Effector memory CD4-positive, alpha-beta T cell (primary cell): Measurements from ENCODE around the gene STOX1.
"Not testable (repeated sequence)": the region's sequence is repeated elsewhere in the genome, so short reads cannot be mapped to it uniquely, and the experiment has no call there.

Experiments used
- DNase-seq, 3 donors: peaks; one replicate each; pipeline ENCODE4 v3.0.0-alpha.2; 2020
- H3K27ac ChIP-seq: 2 replicates; pipeline ENCODE4 v1.7.0; 2013; ENCODE audit warnings: mild to moderate bottlenecking, low read length, moderate library complexity; ENCODE audit not compliant: insufficient read depth, poor library complexity, severe bottlenecking
- H3K27me3 ChIP-seq: replicated peaks from 2 replicates; pipeline ENCODE4 v1.7.0; 2013; ENCODE audit warnings: mild to moderate bottlenecking, low read length; ENCODE audit not compliant: insufficient read depth, control insufficient read depth, poor library complexity, severe bottlenecking
- H3K36me3 ChIP-seq: 2 replicates; pipeline ENCODE4 v1.7.0; 2013; ENCODE audit warnings: mild to moderate bottlenecking, low read length, moderate library complexity; ENCODE audit not compliant: control insufficient read depth, insufficient read depth
- H3K4me1 ChIP-seq: 2 replicates; pipeline ENCODE4 v1.7.0; 2013; ENCODE audit warnings: low read length, mild to moderate bottlenecking; ENCODE audit not compliant: control insufficient read depth, insufficient read depth, poor library complexity, severe bottlenecking
- H3K4me3 ChIP-seq: 2 replicates; pipeline ENCODE4 v1.7.0; 2013; ENCODE audit warnings: low read length, low read depth, mild to moderate bottlenecking; ENCODE audit not compliant: insufficient read depth, poor library complexity, severe bottlenecking
- H3K9me3 ChIP-seq: 2 replicates; pipeline ENCODE4 v1.7.0; 2013; ENCODE audit warnings: mild to moderate bottlenecking, low read length, moderate library complexity; ENCODE audit not compliant: control insufficient read depth

STOX1 gene

DNA sequence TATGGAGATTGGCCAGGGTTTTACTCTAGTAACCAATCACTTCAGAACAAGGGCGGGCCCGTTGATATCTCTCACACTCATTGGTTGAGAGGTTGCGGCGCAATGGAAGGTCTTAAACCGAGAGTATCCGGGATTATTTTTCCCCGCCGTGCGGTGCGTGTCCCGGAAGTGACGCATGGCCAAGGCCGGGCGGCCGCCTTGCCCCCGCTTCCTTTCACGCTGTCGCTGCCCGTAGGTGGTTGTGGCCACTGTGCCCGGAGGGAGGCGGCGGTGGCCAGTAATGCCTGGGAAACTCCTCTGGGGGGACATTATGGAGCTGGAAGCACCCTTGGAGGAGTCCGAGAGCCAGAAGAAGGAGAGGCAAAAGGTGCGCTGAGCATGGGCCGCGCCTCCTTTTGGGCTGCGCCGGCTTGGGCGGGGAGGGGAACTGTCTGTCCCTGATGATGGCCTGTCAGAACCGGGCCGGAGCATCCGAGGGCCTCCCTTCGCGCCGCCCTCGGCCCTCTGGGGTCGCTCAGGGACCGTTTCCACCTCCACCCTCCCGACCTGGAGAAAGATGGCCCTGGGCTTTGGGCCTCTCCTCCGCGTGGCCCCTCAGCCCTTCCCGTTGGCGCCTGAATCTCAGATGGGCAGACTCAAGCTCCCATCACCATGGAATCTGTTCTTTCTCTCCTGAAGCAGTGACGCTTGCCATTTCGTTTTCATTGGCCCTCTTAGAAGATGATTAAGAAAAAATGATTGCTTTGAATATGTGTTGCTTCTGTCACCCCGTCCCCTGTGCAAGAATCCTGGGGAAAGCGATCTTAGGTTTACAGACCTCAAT lies 74.0 kb downstream of the STOX1 start, which contains the start of gene DDX50:
Gene DDX50 (plus strand): TSS at position 211 of the 823 bp plus-strand sequence. CDS start 70 bp downstream, at position 281.
- no peaks in the 10 kb centered on the region for H3K36me3 ChIP-seq
- peaks cover 16% of the 10 kb centered on the region for H3K4me1 ChIP-seq
- no peaks in the 10 kb centered on the region for H3K27me3 ChIP-seq
- H3K4me3 ChIP-seq: peak within 1 kb of the TSS; percentile 64
- peak within 1 kb of the TSS; percentile 97 for H3K27ac ChIP-seq
- H3K9me3 ChIP-seq: no peaks in the 10 kb centered on the region
- peak; percentile 90 to 95 (median 91) for DNase-seq

DNA sequence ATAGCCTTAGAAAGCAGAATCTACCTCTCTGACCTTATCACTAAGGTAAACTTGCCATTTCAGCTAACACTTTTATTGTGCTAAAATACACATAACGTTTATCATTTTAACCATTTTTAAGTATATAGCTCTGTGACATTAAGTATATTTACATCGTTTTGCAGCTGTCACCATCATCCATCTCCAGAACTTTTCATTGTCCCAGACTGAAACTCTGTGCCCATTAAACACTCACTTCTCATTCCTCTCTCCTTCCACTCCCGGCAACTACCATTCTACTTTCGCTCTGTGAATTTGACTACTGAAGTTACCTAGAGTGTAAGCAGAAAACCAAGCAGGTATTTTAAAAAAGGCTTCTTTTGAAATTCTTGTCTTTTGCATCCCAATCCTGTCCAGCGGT lies 75.1 kb downstream of the STOX1 start:
- Histone ChIP-seq H3K9me3 (no peaks in the 10 kb centered on the region), H3K27me3 (no peaks in the 10 kb centered on the region), H3K4me1 (peaks cover 16% of the 10 kb centered on the region), H3K36me3 (peaks cover 7% of the 10 kb centered on the region), H3K4me3 (no peak overlapping the region), H3K27ac (no peak overlapping the region)
- no peak for DNase-seq

DNA sequence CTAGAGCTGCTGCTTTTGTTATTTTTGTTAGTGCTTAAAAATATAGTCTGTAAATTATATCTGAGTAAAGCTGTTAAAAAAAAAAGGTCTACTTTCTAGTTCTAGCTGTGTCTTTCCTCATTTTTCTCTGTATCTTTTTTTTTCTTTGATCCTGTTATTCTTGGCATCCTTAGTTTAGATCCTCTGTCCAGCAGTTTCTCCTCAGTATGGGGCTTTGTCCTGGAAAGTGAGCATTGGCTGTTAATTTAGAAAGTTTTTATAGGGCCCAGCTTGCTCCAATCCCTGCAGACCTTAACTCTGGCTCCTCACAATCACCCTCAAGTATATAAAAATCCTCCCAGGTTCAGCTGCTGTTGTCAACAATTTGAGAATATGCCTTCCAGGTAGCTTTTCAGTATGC lies 97.3 kb downstream of the STOX1 start:
- no peak for DNase-seq
- Histone ChIP-seq H3K4me1 (no peaks in the 10 kb centered on the region), H3K36me3 (peaks cover 14% of the 10 kb centered on the region), H3K27ac (no peak overlapping the region), H3K9me3 (no peaks in the 10 kb centered on the region), H3K27me3 (no peaks in the 10 kb centered on the region), H3K4me3 (no peak overlapping the region)

DNA sequence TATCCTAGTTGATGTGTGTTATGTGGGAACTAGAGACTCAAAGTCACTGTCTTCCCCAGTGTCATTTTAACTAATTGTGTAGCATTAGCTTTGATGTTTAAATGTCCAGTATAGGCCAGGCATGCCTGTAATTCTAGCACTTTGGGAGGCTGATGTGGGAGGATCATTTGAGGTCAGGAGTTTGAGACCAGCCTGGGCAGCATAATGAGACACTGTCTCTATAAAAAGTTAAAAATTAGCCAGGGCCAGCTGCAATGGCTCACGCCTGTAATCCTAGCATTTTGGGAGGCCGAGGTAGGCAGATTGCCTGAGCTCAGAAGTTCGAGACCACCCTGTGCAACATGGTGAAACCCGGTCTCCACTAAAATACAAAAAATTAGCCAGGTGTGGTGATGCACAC lies 98.2 kb downstream of the STOX1 start:
- Histone ChIP-seq H3K4me1 (no peaks in the 10 kb centered on the region), H3K27ac (no peak overlapping the region), H3K9me3 (no peaks in the 10 kb centered on the region), H3K4me3 (no peak overlapping the region), H3K36me3 (peaks cover 12% of the 10 kb centered on the region), H3K27me3 (no peaks in the 10 kb centered on the region)
- no peak for DNase-seq

DNA sequence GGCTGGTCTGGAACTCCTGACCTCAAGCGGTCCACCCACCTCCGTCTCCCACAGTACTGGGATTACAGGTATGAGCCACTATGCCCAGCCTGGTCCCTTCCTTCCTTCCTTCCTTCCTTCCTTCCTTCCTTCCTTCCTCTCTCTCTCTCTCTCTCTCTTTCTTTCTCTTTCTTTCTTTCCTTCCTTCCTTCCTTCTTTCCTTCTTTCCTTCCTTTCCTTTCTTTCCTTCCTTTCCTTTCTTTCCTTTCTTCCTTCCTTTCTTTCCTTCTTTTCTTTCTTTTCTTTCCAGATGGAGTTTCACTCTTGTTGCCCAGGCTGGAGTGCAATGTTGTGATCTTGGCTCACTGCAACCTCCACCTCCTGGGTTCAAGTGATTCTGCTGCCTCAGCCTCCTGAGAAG lies 101.8 kb downstream of the STOX1 start:
- peaks cover 16% of the 10 kb centered on the region for H3K36me3 ChIP-seq
- H3K4me3 ChIP-seq: not testable (repeated sequence)

DNA sequence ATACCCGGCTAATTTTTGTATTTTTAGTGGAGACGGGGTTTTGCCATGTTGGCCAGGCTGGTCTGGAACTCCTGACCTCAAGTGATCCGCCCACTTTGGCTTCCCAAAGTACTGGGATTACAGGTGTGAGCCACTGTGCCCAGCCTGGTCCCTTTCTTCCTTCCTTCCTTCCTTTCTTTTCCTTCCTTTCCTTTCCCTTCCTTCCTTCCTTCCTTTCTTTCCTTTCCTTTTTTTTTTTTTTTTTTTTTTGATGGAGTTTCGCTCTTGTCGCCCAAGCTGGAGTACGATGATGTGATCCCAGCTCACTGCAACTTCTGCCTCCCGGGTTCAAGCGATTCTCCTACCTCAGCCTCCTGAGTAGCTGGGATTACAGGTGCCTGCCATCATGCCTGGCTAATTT lies 102.6 kb downstream of the STOX1 start:
- not testable (repeated sequence) for DNase-seq, H3K27me3 ChIP-seq, H3K27ac ChIP-seq, H3K9me3 ChIP-seq, H3K4me3 ChIP-seq, H3K4me1 ChIP-seq
- peaks cover 17% of the 10 kb centered on the region for H3K36me3 ChIP-seq

More for the DNA sequence above, 101.8 kb downstream of the STOX1 start:
- not testable (repeated sequence) for H3K27ac ChIP-seq, H3K27me3 ChIP-seq, H3K4me1 ChIP-seq, H3K9me3 ChIP-seq, DNase-seq

DNA sequence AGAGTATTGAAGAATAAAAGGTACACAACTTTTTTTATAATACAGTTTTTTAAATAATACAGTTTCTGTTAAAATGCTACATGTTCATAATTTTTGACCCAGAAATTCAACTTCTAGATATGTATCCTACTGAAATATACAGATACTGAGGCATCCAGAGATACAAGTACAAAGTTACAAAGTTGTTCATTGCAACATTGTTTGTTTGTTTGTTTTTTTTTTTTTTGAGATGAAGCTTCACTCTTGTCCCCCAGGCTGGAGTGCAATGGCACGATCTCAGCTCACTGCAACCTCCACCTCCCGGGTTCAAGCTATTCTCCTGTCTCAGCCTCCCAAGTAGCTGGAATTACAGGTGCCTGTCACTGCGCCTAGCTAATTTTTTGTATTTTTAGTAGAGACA lies 105.5 kb downstream of the STOX1 start:
- not testable (repeated sequence) for H3K27me3 ChIP-seq, H3K9me3 ChIP-seq, H3K4me1 ChIP-seq, H3K27ac ChIP-seq, H3K4me3 ChIP-seq, DNase-seq
- peaks cover 33% of the 10 kb centered on the region for H3K36me3 ChIP-seq

DNA sequence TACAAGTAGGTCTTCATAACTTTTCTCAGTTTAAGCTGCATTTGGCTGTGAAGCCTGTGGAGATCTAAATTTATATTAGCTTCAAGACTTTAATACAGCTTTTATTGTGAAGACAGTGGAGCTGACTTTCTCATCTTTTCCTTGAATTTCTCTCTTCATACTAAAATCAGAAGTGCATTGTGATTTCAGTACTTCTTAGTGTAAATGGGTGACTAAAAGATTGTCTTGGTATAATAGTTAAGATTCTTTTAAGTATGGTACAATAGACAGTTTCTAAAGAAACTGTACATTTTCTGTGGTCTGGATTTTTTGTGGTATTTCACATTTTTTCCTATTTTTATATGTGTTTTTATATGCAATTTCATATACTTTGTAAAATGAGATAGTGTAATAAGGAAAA lies 107.7 kb downstream of the STOX1 start:
- H3K9me3 ChIP-seq: no peaks in the 10 kb centered on the region

DNA sequence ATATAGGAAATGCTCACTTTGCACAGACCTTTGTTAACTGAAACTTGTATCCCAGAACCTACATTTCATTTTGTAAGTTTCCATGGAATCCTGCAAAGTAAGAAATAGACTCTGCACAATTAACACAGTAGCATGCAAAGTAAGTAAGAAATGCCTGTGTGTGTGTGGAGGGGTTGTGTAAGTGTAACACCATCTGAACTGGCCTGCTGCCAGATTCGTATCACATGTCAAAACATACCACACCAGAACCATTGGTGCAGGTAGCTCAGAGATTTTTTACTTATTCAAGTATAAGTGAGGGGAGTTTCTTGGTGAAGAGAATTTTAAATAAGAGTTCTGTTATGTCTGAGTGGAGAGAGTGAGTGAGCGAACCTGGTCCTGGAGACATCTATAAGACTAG lies 110.8 kb downstream of the STOX1 start:
- no peak overlapping the region for H3K4me3 ChIP-seq
- no peak for DNase-seq
- no peak overlapping the region for H3K27ac ChIP-seq
- no peaks in the 10 kb centered on the region for H3K27me3 ChIP-seq
- H3K36me3 ChIP-seq: peaks cover 48% of the 10 kb centered on the region
- H3K4me1 ChIP-seq: no peaks in the 10 kb centered on the region
- H3K9me3 ChIP-seq: no peaks in the 10 kb centered on the region

More for the DNA sequence above, 107.7 kb downstream of the STOX1 start:
- Histone ChIP-seq H3K4me3 (no peak overlapping the region), H3K4me1 (no peaks in the 10 kb centered on the region), H3K27ac (no peak overlapping the region), H3K27me3 (no peaks in the 10 kb centered on the region), H3K36me3 (peaks cover 42% of the 10 kb centered on the region)
- no peak for DNase-seq

DNA sequence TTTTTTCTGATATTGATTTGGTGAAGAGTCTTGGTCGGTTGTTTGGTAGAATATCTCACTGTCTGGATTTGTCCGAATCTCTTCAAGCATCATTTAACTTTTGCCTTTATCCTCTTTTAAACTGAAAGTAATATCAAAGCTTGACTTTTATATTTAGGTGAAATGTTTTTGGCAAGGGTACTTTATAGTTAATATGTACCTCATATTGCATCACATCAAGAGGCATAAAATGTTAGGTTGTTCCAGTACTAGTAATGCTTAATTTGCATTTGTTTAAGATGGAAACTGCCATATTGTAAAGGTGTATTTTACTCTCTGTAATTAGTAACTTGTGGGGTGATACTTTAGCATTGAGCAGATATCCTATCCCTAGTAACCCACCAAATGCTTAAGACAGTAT lies 111.6 kb downstream of the STOX1 start:
- Histone ChIP-seq H3K36me3 (peaks cover 56% of the 10 kb centered on the region), H3K4me3 (no peak overlapping the region), H3K9me3 (no peaks in the 10 kb centered on the region), H3K27me3 (no peaks in the 10 kb centered on the region), H3K4me1 (no peaks in the 10 kb centered on the region), H3K27ac (no peak overlapping the region)
- no peak for DNase-seq
